ENCODE measurements around the gene ADIPOQ.
A peak's percentile ranks its signal among the peaks of the same experiment; 100 is the strongest.

Gene ADIPOQ

GRCh38 chr3:186826976-186827857 is 15.3 kb upstream of the ADIPOQ start:
- Histone ChIP-seq H3K36me3 (ENCODE audit: insufficient read depth, low read length) (no peaks in the 10 kb centered on the region), H3K4me3 (ENCODE audit: low read length) (peak overlapping the region; percentile 67), H3K4me1 (ENCODE audit: insufficient read depth, low read length) (peaks cover 23% of the 10 kb centered on the region), H3K27ac (ENCODE audit: low read depth, low read length) (no peak overlapping the region), H3K9me3 (ENCODE audit: insufficient read depth, low read depth, low read length) (no peaks in the 10 kb centered on the region), H3K9ac (ENCODE audit: low read depth, low read length) (peak overlapping the region; percentile 59), H3K27me3 (ENCODE audit: insufficient read depth, low read length) (peaks cover 82% of the 10 kb centered on the region)
- WGBS, result 3% methylated on average over 79 of the region's 80 CpGs

DNA sequence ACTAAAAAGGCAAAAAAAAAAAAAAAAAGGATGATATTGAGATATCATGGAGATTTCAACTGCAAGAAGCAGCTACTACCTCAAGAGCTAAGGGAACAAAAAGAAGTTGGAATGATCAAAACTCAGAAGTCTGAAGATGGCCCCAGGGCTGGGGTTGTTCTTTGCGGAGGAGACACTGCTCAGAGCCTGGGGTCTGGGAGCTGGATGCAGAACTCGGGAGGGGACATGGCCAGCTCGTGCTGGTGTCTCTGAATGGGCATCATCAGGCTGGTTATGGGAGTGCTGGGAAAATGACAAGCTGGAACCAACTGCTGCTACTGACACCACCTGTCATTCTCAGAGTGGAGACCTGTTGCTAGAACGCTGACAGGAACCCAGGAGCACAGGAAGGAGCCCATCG is 14.2 kb upstream of the ADIPOQ start:
- Histone ChIP-seq H3K4me1 (ENCODE audit: insufficient read depth, low read length) (peaks cover 23% of the 10 kb centered on the region), H3K27ac (ENCODE audit: low read depth, low read length) (no peak overlapping the region), H3K4me3 (ENCODE audit: low read length) (no peak overlapping the region), H3K9ac (ENCODE audit: low read depth, low read length) (no peak overlapping the region), H3K9me3 (ENCODE audit: insufficient read depth, low read depth, low read length) (no peaks in the 10 kb centered on the region), H3K27me3 (ENCODE audit: insufficient read depth, low read length) (peaks cover 92% of the 10 kb centered on the region), H3K36me3 (ENCODE audit: insufficient read depth, low read length) (no peaks in the 10 kb centered on the region)
- WGBS, result 20% methylated on average over 5 of the region's 5 CpGs

- Histone ChIP-seq H3K9me3 (ENCODE audit: insufficient read depth, low read depth, low read length) (no peaks in the 10 kb centered on the region), H3K27me3 (ENCODE audit: insufficient read depth, low read length) (peaks cover 61% of the 10 kb centered on the region), H3K4me3 (ENCODE audit: low read length) (no peak overlapping the region), H3K9ac (ENCODE audit: low read depth, low read length) (no peak overlapping the region), H3K4me1 (ENCODE audit: insufficient read depth, low read length) (0 out of 2 replicates have a peak, but pooled peaks cover 4% of the 10 kb centered on the region), H3K27ac (ENCODE audit: low read depth, low read length) (no peak overlapping the region), H3K36me3 (ENCODE audit: insufficient read depth, low read length) (no peaks in the 10 kb centered on the region)
- 89% methylated on average over 4 of the region's 4 CpGs for WGBS
Observed at GRCh38 chr3:186831798-186832197, 10.7 kb upstream of the ADIPOQ start.

DNA sequence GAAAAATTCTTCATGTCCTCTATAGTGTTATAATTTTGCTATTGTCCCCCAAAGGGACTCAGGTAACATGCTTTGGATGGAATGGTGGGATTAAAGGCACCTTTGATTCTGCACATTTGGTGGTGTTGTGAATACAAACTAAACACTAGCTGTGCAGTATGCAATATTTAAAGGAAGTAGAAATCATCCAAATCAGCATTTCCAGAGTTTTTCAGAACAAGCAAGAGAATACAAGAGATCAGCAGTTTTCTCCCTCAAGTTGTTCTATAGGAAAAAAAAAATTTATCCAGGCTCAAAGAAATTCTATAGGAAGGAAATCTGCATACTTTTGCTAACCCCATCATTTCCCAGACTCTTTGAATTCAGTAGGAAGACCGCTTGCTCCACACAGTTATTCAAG is 10.2 kb upstream of the ADIPOQ start:
- Histone ChIP-seq H3K27ac (ENCODE audit: low read depth, low read length) (no peak overlapping the region), H3K9me3 (ENCODE audit: insufficient read depth, low read depth, low read length) (no peaks in the 10 kb centered on the region), H3K36me3 (ENCODE audit: insufficient read depth, low read length) (no peaks in the 10 kb centered on the region), H3K4me3 (ENCODE audit: low read length) (no peak overlapping the region), H3K9ac (ENCODE audit: low read depth, low read length) (no peak overlapping the region), H3K4me1 (ENCODE audit: insufficient read depth, low read length) (0 out of 2 replicates have a peak, but pooled peaks cover 4% of the 10 kb centered on the region), H3K27me3 (ENCODE audit: insufficient read depth, low read length) (peaks cover 56% of the 10 kb centered on the region)
- 90% methylated on average over 1 of the region's 1 CpG for WGBS

DNA sequence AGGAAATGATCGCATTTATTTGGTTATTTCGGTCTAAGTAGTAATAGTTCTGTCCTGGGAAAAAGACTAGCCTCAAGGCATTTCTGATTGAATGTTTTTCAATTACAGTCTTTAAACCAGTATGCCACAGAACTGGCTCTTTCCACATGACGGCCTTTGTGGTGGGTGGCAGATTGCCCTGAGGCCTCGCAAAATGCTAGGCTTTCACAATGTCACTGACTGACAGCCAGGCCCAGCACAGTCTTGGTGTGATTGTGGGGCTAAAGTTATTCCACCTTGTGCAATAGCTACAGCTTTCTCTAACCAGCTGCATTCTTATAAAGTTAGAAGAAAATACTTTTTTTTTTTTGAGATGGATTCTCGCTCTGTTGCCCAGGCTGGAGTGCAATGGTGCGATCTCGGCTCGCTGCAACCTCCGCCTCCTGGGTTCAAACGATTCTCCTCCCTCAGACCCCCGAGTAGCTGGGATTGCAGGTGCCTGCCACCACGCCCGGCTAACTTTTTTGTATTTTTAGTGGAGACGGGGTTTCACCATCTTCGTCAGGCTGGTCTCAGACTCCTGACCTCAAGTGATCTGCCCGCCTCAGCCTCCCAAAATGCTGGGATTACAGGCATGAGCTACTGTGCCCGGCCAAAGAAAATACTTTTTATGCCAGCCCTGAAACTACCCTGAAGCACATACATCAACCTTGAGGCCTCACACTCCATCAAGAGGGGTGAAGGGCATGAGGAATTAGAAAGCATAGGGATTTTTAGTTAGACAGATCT is 2.5 kb upstream of the ADIPOQ start:
- 92% methylated on average over 17 of the region's 17 CpGs for WGBS
- H3K9ac ChIP-seq (ENCODE audit: low read depth, low read length), result no peak overlapping the region
- no peaks in the 10 kb centered on the region for H3K4me1 ChIP-seq (ENCODE audit: insufficient read depth, low read length)
- no peak overlapping the region for H3K27ac ChIP-seq (ENCODE audit: low read depth, low read length)
- H3K4me3 ChIP-seq (ENCODE audit: low read length), result no peak overlapping the region
- H3K9me3 ChIP-seq (ENCODE audit: insufficient read depth, low read depth, low read length), result no peaks in the 10 kb centered on the region
- H3K27me3 ChIP-seq (ENCODE audit: insufficient read depth, low read length), result no peaks in the 10 kb centered on the region
- no peaks in the 10 kb centered on the region for H3K36me3 ChIP-seq (ENCODE audit: insufficient read depth, low read length)

DNA sequence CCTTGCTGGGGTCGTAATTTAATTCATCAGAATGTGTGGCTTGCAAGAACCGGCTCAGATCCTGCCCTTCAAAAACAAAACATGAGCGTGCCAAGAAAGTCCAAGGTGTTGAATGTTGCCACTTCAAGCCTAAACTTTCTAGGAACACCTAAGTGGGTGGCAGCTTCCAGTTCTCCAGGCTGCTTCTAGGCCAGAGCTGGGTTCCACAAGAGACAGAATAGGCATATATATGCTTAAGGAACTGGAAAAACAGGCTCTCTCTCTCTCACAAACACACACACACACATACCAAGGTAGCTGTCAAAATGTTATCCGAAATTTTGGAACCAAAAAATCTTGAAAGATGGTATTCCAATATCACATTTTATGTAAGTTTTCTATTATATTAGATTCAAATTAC is 890 bp upstream of the ADIPOQ start:
- Histone ChIP-seq H3K27ac (ENCODE audit: low read depth, low read length) (no peak overlapping the region), H3K27me3 (ENCODE audit: insufficient read depth, low read length) (no peaks in the 10 kb centered on the region)
- WGBS, result 91% methylated on average over 3 of the region's 4 CpGs

GRCh38 chr3:186843039-186843432 is 526 bp downstream of the ADIPOQ start:
- Histone ChIP-seq H3K27me3 (ENCODE audit: insufficient read depth, low read length) (no peaks in the 10 kb centered on the region), H3K36me3 (ENCODE audit: insufficient read depth, low read length) (no peaks in the 10 kb centered on the region), H3K27ac (ENCODE audit: low read depth, low read length) (no peak overlapping the region), H3K9ac (ENCODE audit: low read depth, low read length) (no peak overlapping the region), H3K9me3 (ENCODE audit: insufficient read depth, low read depth, low read length) (no peaks in the 10 kb centered on the region), H3K4me3 (ENCODE audit: low read length) (no peak overlapping the region), H3K4me1 (ENCODE audit: insufficient read depth, low read length) (no peaks in the 10 kb centered on the region)
- WGBS, result 92% methylated on average over 3 of the region's 3 CpGs

More for the DNA sequence above, 890 bp upstream of the ADIPOQ start:
- no peaks in the 10 kb centered on the region for H3K9me3 ChIP-seq (ENCODE audit: insufficient read depth, low read depth, low read length)
- H3K36me3 ChIP-seq (ENCODE audit: insufficient read depth, low read length), result no peaks in the 10 kb centered on the region
- no peak overlapping the region for H3K4me3 ChIP-seq (ENCODE audit: low read length)
- no peaks in the 10 kb centered on the region for H3K4me1 ChIP-seq (ENCODE audit: insufficient read depth, low read length)
- no peak overlapping the region for H3K9ac ChIP-seq (ENCODE audit: low read depth, low read length)

DNA sequence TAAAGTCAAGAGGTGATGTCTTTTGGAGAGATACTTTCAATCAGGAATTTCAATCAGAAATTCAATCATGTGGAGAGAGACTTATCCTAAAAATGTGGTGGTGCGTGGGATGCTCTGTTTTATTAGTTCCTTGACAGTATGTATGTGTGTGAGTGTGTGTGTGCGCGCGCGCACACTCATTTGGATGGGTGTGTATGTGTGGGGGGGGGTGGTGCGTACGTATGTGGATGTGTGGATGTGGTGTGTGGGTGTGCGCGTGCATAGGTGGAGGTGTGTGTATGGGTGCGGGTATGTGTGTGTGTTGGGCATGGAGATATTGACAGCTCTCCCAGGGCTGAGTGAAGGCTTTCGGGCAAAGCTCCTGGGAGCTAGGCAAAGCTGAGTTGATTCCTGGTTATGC is 2.4 kb downstream of the ADIPOQ start:
- H3K27ac ChIP-seq (ENCODE audit: low read depth, low read length), result no peak overlapping the region
- H3K4me3 ChIP-seq (ENCODE audit: low read length), result no peak overlapping the region
- H3K36me3 ChIP-seq (ENCODE audit: insufficient read depth, low read length), result no peaks in the 10 kb centered on the region
- H3K9ac ChIP-seq (ENCODE audit: low read depth, low read length), result no peak overlapping the region
- no peaks in the 10 kb centered on the region for H3K4me1 ChIP-seq (ENCODE audit: insufficient read depth, low read length)
- no peaks in the 10 kb centered on the region for H3K9me3 ChIP-seq (ENCODE audit: insufficient read depth, low read depth, low read length)
- WGBS, result 92% methylated on average over 11 of the region's 11 CpGs
- no peaks in the 10 kb centered on the region for H3K27me3 ChIP-seq (ENCODE audit: insufficient read depth, low read length)

DNA sequence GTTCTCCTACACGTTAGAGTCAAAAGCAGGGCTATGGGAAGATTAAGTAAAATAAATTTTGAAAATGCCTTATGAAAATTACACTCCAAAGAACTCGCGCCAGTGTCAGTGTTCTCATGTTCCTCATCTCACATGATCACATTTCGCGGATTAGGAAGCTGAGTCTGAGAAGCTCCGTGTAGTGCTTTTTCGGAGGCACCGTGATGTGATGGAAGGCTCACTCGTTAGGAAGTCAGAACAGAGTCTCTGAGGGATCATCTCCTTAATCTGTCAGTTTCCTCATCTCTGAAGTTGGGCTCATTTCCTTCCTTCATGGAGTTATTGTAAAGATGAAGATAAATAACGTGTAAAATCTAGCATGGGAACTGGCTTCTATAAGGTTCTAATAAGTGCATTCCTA is 3.2 kb downstream of the ADIPOQ start:
- no peak overlapping the region for H3K4me3 ChIP-seq (ENCODE audit: low read length)
- H3K9ac ChIP-seq (ENCODE audit: low read depth, low read length), result no peak overlapping the region
- H3K36me3 ChIP-seq (ENCODE audit: insufficient read depth, low read length), result no peaks in the 10 kb centered on the region
- H3K4me1 ChIP-seq (ENCODE audit: insufficient read depth, low read length), result no peaks in the 10 kb centered on the region
- no peaks in the 10 kb centered on the region for H3K27me3 ChIP-seq (ENCODE audit: insufficient read depth, low read length)
- no peak overlapping the region for H3K27ac ChIP-seq (ENCODE audit: low read depth, low read length)
- H3K9me3 ChIP-seq (ENCODE audit: insufficient read depth, low read depth, low read length), result no peaks in the 10 kb centered on the region
- 95% methylated on average over 9 of the region's 10 CpGs for WGBS

GRCh38 chr3:186847437-186847836 is 4.9 kb downstream of the ADIPOQ start:
- H3K27ac ChIP-seq (ENCODE audit: low read depth, low read length), result no peak overlapping the region
- H3K27me3 ChIP-seq (ENCODE audit: insufficient read depth, low read length), result no peaks in the 10 kb centered on the region; the same call in 1 of the 2 replicates
- 87% methylated on average over 2 of the region's 2 CpGs for WGBS
- H3K9me3 ChIP-seq (ENCODE audit: insufficient read depth, low read depth, low read length), result no peaks in the 10 kb centered on the region
- H3K4me3 ChIP-seq (ENCODE audit: low read length), result no peak overlapping the region
- no peaks in the 10 kb centered on the region for H3K4me1 ChIP-seq (ENCODE audit: insufficient read depth, low read length)
- H3K36me3 ChIP-seq (ENCODE audit: insufficient read depth, low read length), result no peaks in the 10 kb centered on the region
- H3K9ac ChIP-seq (ENCODE audit: low read depth, low read length), result no peak overlapping the region

DNA sequence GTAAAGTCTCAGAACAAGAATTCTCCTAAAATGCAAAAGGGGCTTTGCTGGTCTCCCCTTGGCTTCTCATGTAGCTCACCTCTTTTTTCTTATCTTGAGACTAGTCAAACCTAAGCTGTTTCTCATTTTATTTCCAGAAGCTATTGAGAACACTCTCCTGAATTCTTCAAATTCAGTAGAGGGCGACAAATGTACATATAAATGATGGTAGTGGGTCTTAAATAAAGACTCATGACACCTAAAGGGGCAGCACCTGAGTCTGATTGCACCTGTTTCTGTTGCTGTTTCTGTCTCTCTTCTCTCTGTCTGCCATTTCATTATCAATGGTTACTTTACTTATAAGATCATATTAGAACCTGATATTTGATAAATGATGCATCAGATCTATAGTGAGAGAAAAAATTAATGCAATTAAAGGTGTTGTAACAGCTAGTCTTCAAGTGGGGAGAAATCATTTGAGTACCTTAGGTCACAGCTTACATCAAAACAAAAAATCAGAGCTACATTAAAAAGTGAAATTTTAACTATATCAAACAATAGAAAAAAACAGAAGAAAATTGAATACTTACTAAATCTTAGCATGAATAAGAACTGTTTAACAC is 7.0 kb downstream of the ADIPOQ start:
- Histone ChIP-seq H3K27me3 (ENCODE audit: insufficient read depth, low read length) (no peaks in the 10 kb centered on the region; the same call in 1 of the 2 replicates), H3K9me3 (ENCODE audit: insufficient read depth, low read depth, low read length) (no peaks in the 10 kb centered on the region), H3K36me3 (ENCODE audit: insufficient read depth, low read length) (no peaks in the 10 kb centered on the region), H3K9ac (ENCODE audit: low read depth, low read length) (no peak overlapping the region), H3K4me1 (ENCODE audit: insufficient read depth, low read length) (no peaks in the 10 kb centered on the region), H3K4me3 (ENCODE audit: low read length) (no peak overlapping the region), H3K27ac (ENCODE audit: low read depth, low read length) (no peak overlapping the region)
- WGBS, result 0% methylated on average over 1 of the region's 1 CpG

All from HUES64 (cell line).